Activated CD8-positive, alpha-beta memory T cell treated with anti-CD3 and anti-CD28 coated beads for 4 hours (primary cell): ENCODE results near the gene GRIA3.
"Not testable (repeated sequence)": the region's sequence is repeated elsewhere in the genome, so short reads cannot be mapped to it uniquely, and the experiment has no call there.

Source experiments
- DNase-seq, 2 donors: peaks; one replicate each; pipeline ENCODE4 v3.0.0-alpha.2; 2020; ENCODE audit warnings: low read depth in 2 of 2

Gene GRIA3

DNA sequence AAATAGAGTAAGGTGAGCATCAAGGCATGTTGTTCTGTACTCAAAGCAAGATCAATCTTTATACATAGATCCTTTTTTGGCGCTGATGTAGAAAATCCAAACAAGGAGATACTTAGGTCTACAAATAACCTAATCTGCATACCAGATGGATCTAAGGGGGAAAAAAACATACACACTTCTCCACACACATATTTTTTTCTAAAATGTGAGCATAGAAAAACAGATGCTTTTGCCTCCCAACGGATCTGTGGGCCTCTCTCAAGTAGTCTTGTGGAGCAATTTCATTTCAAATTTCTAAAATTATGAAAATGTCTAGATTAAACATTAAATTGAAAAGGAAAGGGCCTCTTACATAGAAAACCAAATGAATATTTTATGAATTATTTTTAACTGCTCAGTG is 166.1 kb downstream of the GRIA3 start:
- no peak for DNase-seq

GRCh38 chrX:123357941-123358340 is 173.9 kb downstream of the GRIA3 start:
- no peak for DNase-seq

- DNase-seq: no peak
Measured at GRCh38 chrX:123358457-123358856, 174.4 kb downstream of the GRIA3 start.

GRCh38 chrX:123361371-123361770 is 177.3 kb downstream of the GRIA3 start:
- no peak for DNase-seq

- not testable (repeated sequence) for DNase-seq
Measured at GRCh38 chrX:123386196-123386595, 202.1 kb downstream of the GRIA3 start.

GRCh38 chrX:123392921-123393320 is 208.8 kb downstream of the GRIA3 start:
- DNase-seq: no peak

DNA sequence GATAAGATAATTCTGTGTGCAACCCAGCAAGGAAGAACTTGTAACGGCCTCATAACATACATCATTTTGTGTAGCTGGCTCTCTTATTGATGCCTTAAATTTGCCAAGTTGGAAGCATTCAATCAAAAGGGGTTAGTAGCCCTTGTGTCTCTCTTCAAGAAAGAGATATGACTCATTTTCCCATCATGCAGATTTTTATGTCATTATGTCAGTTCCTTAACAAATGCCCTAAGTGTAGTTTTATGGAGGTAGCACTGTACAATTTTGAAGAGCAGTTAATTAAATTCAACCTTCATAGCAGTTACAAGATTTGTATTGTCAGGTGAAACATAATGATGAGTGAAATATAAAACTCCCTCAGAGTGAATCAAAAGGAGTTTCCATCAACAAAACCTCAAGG is 215.6 kb downstream of the GRIA3 start:
- DNase-seq: no peak

- no peak for DNase-seq
Measured at GRCh38 chrX:123405231-123405630, 221.2 kb downstream of the GRIA3 start.

DNA sequence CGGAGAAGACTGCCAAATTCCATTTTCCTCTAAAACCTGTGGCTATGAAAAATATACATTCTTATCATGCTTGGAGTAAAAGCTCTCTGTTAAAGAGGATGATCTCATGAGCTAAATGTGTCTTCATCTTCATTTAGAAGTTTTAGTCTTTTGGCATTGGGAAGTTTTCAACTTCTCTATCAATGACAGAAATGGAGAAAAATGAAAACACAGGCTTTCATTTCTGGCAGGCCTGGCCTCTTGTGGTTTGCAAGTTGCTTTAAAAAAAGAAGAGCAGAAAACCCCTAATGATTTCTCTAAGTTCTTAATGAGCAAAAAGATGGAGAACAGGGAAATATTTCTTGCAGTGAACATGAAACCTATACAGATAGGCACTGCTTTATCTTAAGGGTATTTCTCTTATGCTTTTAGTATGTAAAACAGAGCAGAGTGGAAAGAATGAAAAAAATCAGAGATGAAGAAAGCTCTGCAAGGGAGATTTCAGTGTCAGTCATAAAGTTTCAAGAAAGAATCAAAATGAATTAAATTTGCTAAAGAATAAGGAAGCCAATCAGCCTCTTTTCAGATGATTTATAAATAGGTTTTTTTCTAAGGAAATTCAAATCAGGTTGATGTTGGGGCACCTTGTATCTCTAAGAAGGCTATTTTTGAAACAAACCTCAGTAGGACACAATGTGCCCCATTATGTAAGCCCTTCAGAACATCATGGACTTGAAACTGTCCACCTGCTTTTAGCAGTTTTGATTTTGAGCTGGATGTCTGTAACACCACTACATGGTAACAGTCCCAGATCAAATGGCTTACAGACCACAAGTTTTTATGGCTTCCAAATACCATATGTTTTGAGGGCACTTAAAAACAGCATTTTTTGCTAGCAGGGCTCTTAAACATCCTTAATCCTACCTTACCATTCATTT is 225.0 kb downstream of the GRIA3 start:
- DNase-seq: no peak

GRCh38 chrX:123422875-123423274 is 238.8 kb downstream of the GRIA3 start:
- no peak for DNase-seq

- DNase-seq: no peak
Measured at GRCh38 chrX:123424546-123424945, 240.5 kb downstream of the GRIA3 start.

GRCh38 chrX:123425471-123425870 is 241.4 kb downstream of the GRIA3 start:
- DNase-seq: no peak

GRCh38 chrX:123425904-123426303 is 241.8 kb downstream of the GRIA3 start:
- no peak for DNase-seq

DNA sequence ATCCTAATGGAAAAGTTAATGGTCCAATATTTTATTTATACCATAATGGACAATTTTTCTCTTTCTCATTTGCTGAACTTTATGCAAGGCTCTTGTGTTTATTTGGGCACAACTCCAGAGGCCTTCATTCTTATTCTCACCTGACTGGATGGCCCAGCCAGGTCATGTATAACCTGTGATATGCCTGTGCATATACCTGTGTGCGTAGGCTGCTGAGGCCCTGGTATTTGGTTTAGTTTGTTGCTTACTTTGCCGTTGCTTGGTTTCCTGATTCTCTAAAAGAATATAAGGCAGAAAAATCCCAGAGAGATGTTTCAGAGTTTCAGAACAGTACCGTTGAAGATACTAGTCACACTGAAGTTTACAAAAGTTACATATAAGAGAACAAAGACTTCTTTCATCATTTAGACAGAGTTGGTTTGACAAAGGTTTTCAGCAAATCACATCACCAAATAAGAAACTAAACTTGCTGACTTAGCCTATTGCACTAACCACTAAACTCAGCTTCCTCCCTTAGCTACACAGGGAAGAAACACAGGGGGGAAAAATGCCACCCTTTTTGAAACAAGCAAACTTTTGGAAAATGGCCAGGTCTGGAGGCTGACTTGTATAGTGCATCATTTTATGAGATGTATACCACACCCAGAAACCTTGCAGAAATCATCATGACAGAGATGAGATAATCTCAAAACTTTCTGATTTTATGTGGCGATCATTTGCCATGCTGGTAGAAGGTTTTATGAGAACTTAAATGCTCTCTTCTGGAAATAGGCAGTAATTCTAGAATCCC is 248.5 kb downstream of the GRIA3 start:
- no peak for DNase-seq

DNA sequence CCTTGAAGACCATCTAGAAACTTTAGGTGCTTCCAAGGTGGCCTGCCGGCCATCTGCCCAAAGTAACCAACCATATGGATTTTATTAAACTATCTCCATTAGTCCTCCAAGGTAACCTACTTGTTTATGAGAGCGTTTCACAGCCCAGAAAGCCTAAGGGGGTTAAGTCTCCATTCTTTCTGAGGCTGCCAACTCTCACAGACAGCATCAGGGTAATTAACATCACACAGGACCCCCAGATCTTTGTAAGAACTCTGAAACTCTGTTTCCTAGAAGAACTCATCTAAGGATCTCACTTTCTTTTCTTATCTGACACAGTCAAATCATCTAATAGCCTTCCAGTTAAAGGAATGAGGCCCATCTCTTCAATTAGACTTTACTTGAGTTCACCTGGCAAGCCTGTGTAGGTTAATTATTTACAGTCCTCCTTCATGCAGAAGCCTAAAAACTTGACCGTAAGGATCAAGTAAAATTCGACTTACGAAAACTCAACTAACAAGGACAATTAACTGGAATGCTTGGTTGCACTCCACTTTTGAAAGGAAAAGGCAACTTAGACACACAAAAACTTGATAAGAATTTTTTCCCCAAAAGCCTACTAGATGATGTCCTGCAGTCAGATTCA is 252.5 kb downstream of the GRIA3 start:
- no peak for DNase-seq

DNA sequence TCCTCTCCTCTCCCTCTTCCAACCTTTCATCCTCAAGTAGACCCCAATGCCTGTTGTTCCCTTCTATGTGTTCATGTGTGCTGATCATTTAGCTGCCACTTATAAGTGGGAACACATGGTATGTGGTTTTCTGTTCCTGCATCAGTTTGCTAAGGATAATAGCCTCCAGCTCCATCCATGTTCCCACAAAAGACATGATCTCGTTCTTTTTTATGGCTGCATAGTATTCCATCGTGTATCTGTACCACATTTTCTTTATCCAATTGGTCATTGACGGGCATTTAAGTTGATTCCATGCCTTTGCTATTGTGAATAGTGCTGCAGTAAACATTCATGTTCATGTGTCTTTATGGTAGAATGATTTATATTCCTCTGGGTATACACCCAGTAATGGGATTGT is 255.8 kb downstream of the GRIA3 start:
- not testable (repeated sequence) for DNase-seq

- no peak for DNase-seq
Measured at GRCh38 chrX:123442764-123443163, 258.7 kb downstream of the GRIA3 start.

DNA sequence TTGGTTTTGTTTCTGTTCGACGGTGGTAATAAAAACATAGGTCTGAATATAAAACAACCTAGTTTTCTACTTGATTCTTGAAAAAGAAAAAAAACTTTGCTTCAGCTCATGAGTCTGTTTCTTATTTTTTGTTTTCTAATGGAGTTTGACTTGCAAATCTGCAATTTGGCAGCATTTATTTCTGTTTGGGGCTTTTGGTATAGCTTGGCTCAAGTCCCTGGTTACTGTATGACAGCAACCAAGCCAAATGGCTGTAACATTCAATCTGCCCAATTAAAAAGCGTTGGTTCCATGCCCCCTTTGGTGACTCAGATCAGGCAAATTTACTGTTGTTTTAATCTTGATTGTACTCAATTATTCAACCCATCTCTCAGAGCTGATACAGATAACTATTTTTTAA is 263.4 kb downstream of the GRIA3 start:
- no peak for DNase-seq

DNA sequence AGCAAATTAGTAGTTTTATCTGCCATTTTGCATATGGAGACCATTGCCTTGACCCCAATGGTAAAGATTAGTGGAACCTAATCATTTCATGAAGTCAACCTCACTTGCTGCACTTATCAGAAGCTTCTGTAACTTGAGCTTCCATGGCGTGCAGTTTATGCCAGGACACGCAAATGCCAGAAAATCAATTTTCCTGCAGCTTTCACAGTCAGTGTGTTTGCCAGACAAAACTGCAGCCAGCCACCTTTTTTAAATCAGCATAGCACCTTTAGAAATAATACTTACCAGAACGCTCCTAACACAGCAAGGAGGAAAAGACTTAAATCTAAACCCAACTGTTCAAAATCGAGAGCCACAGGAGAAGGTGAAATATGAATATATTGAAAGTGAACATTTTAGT is 265.3 kb downstream of the GRIA3 start:
- DNase-seq: no peak

- no peak for DNase-seq
Measured at GRCh38 chrX:123450222-123450621, 266.1 kb downstream of the GRIA3 start.

DNA sequence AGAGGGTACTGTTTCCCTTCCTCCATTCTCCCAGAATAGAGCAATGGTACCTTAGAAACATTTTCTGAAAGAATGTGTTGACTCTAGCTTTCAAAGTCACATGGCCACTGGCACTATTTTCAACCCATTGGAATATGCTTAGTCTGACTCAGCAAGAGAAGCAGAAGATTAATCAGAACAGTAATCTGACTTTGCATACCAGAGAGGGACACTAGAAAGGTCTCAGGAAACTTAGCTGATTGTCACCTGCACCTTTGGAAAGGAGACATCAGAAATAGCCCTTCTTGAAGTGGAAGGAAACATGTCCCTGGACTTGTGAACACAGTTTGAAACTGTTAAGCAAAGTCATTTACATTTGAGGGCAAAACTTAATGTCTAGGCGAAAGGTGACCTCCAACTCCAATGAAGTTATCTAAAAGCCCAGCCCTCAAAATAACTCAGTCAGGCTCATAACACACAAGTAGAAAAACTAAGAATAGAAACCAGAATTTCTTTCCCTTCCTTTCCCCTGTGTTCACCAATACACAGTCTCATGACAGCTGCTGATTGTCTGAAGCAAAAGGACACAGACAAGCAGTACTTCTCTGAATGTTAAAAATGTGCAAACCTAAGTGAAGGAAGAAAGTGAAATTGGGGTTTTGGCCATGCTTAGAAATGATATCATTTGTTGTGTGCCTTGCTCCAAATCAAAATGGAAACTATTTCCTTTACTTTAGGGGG is 270.8 kb downstream of the GRIA3 start:
- no peak for DNase-seq

- no peak for DNase-seq
Measured at GRCh38 chrX:123455693-123456092, 271.6 kb downstream of the GRIA3 start.
